HEK293 (cell line): Measurements from ENCODE around the gene FKBP7.

ENCODE experiments used
- CTCF ChIA-PET: fragments of 350-600 bp; formaldehyde crosslinking; extraction: SDS; loops from one replicate; lab custom pipeline; 2021; ENCODE audit warnings: antibody characterized with exemption; lab: Yijun Ruan, JAX
- POLR2A ChIA-PET: fragments of 300-600 bp; formaldehyde crosslinking; extraction: SDS; loops from one replicate; lab custom pipeline; 2020; ENCODE audit warnings: antibody characterized with exemption, inconsistent platforms; lab: Yijun Ruan, JAX
- H3K27ac ChIP-seq: fragments of 200-500 bp; sonication (Bioruptor generic); 2 replicates; pipeline ENCODE4 v1.5.1; 2014; ENCODE audit warnings: low read depth, low read length, control low read depth, inconsistent platforms; ENCODE audit errors: extremely low read depth
- H3K36me3 ChIP-seq, 2 experiments: fragments of 200-500 bp in 1 of 2; sonication (Bioruptor generic) in 1 of 2; 1 replicate in 1 of 2; 2 replicates in 1 of 2; pipeline ENCODE4 v1.5.1; 2014 to 2017; ENCODE audit warnings: inconsistent platforms in 2 of 2, low read length in 2 of 2; ENCODE audit not compliant: control insufficient read depth in 2 of 2, insufficient read depth in 1 of 2
- H3K4me1 ChIP-seq: fragments of 200-500 bp; sonication (Bioruptor generic); 2 replicates; pipeline ENCODE4 v1.5.1; 2014; ENCODE audit warnings: mild to moderate bottlenecking, low read length, inconsistent platforms; ENCODE audit not compliant: control insufficient read depth, insufficient read depth
- H3K4me3 ChIP-seq: 2 replicates; pipeline ENCODE4 v1.5.1; 2011; ENCODE audit warnings: low read depth, mild to moderate bottlenecking, control low read depth, low read length, moderate library complexity
- H3K9me3 ChIP-seq: fragments of 200-500 bp; sonication (Bioruptor generic); 2 replicates; pipeline ENCODE4 v1.5.1; 2014; ENCODE audit warnings: low read depth, low read length, inconsistent platforms; ENCODE audit not compliant: control insufficient read depth, insufficient read depth
- BCL6B ChIP-seq: fragments of 450-650 bp; formaldehyde crosslinking; IDR thresholded peaks from 2 replicates; pipeline ENCODE4 v1.5.1; 2017; ENCODE audit warnings: missing biosample characterization, missing genetic modification characterization
- HIC1 ChIP-seq: fragments of 450-650 bp; formaldehyde crosslinking; IDR thresholded peaks from 2 replicates; pipeline ENCODE4 v1.5.1; 2016; ENCODE audit warnings: missing biosample characterization, missing genetic modification characterization
- HOXA7 ChIP-seq: sonication (generic); formaldehyde crosslinking; IDR thresholded peaks from 2 replicates; pipeline ENCODE4 v1.8.1; 2022; ENCODE audit warnings: missing genetic modification reagents, borderline replicate concordance
- IKZF3 ChIP-seq: fragments of 450-650 bp; IDR thresholded peaks from 2 replicates; pipeline ENCODE4 v1.5.0; 2018; ENCODE audit warnings: missing biosample characterization, mild to moderate bottlenecking, missing genetic modification characterization, moderate library complexity
- KLF1 ChIP-seq: fragments of 450-650 bp; formaldehyde crosslinking; IDR thresholded peaks from 2 replicates; pipeline ENCODE4 v1.5.1; 2016; ENCODE audit warnings: missing biosample characterization, missing genetic modification characterization
- MEIS1 ChIP-seq: sonication (generic); formaldehyde crosslinking; IDR thresholded peaks from 2 replicates; pipeline ENCODE4 v1.8.1; 2022; ENCODE audit warnings: missing genetic modification reagents, mild to moderate bottlenecking, borderline replicate concordance
- PRDM4 ChIP-seq: fragments of 450-650 bp; formaldehyde crosslinking; IDR thresholded peaks from 2 replicates; pipeline ENCODE4 v1.5.1; 2017; ENCODE audit warnings: missing biosample characterization, missing genetic modification characterization
- SCRT1 ChIP-seq: fragments of 450-650 bp; formaldehyde crosslinking; IDR thresholded peaks from 2 replicates; pipeline ENCODE4 v1.5.1; 2016; ENCODE audit warnings: missing biosample characterization, missing genetic modification characterization, borderline replicate concordance
- TSHZ1 ChIP-seq: fragments of 450-650 bp; formaldehyde crosslinking; IDR thresholded peaks from 2 replicates; pipeline ENCODE4 v1.5.1; 2016; ENCODE audit warnings: missing biosample characterization, missing genetic modification characterization, borderline replicate concordance
- ZBTB20 ChIP-seq: fragments of 450-650 bp; formaldehyde crosslinking; IDR thresholded peaks from 2 replicates; pipeline ENCODE4 v1.5.1; 2016; ENCODE audit warnings: missing biosample characterization, missing genetic modification characterization
- ZBTB21 ChIP-seq: fragments of 450-650 bp; formaldehyde crosslinking; IDR thresholded peaks from 2 replicates; pipeline ENCODE4 v1.5.1; 2017; ENCODE audit warnings: missing biosample characterization, missing genetic modification characterization
- ZNF114 ChIP-seq: fragments of 450-650 bp; formaldehyde crosslinking; IDR thresholded peaks from 2 replicates; pipeline ENCODE4 v1.5.0; 2017; ENCODE audit warnings: missing biosample characterization, missing genetic modification characterization
- ZNF175 ChIP-seq: fragments of 450-650 bp; formaldehyde crosslinking; IDR thresholded peaks from 2 replicates; pipeline ENCODE4 v1.5.1; 2016; ENCODE audit warnings: missing biosample characterization, missing genetic modification characterization
- ZNF214 ChIP-seq: fragments of 450-650 bp; formaldehyde crosslinking; IDR thresholded peaks from 2 replicates; pipeline ENCODE4 v1.5.1; 2017; ENCODE audit warnings: missing biosample characterization, mild to moderate bottlenecking, missing genetic modification characterization, borderline replicate concordance
- ZNF423 ChIP-seq: fragments of 450-650 bp; formaldehyde crosslinking; IDR thresholded peaks from 2 replicates; pipeline ENCODE4 v1.5.1; 2016; ENCODE audit warnings: missing biosample characterization, missing genetic modification characterization
- ZNF433 ChIP-seq: fragments of 450-650 bp; formaldehyde crosslinking; IDR thresholded peaks from 2 replicates; pipeline ENCODE4 v1.5.1; 2016; ENCODE audit warnings: missing biosample characterization, missing genetic modification characterization, low read depth
- ZNF510 ChIP-seq: fragments of 450-650 bp; formaldehyde crosslinking; IDR thresholded peaks from 2 replicates; pipeline ENCODE4 v1.5.1; 2018; ENCODE audit warnings: mild to moderate bottlenecking, missing genetic modification characterization, missing biosample characterization; ENCODE audit not compliant: insufficient replicate concordance
- ZNF654 ChIP-seq: fragments of 450-650 bp; formaldehyde crosslinking; IDR thresholded peaks from 2 replicates; pipeline ENCODE4 v1.5.1; 2016; ENCODE audit warnings: low read depth, missing biosample characterization, missing genetic modification characterization
- ZNF768 ChIP-seq: fragments of 450-650 bp; formaldehyde crosslinking; IDR thresholded peaks from 2 replicates; pipeline ENCODE4 v1.5.1; 2018; ENCODE audit warnings: missing biosample characterization, mild to moderate bottlenecking, missing genetic modification characterization

Gene FKBP7

GRCh38 chr2:178457390-178457886, 21.0 kb downstream of the FKBP7 start:
- Histone ChIP-seq H3K4me3 (no peak overlapping the region), H3K9me3 (no peaks in the 10 kb centered on the region), H3K27ac (no peak overlapping the region), H3K36me3 (no peaks in the 10 kb centered on the region), H3K4me1 (0 out of 2 replicates have a peak, but pooled peaks cover 3% of the 10 kb centered on the region)
- TF ChIP-seq ZNF175 (tag by site-specific recombination): no peak
- no peak for TF ChIP-seq ZNF423 (tag by site-specific recombination)
- TF ChIP-seq BCL6B (tag by site-specific recombination): no peak
- TF ChIP-seq ZNF510: no peak
- no peak for TF ChIP-seq ZBTB21 (tag by site-specific recombination)
- no peak for TF ChIP-seq ZNF433 (tag by site-specific recombination)
- TF ChIP-seq PRDM4 (tag by site-specific recombination): no peak
- no peak for TF ChIP-seq ZBTB20 (tag by site-specific recombination)
- TF ChIP-seq ZNF214: no peak
- no peak for TF ChIP-seq ZNF114 (tag by site-specific recombination)
- TF ChIP-seq KLF1: no peak
- TF ChIP-seq IKZF3 (tag by site-specific recombination): no peak
- TF ChIP-seq ZNF768 (tag by site-specific recombination): no peak
- POLR2A ChIA-PET: no interaction called here
- CTCF ChIA-PET: no interaction called here

- H3K9me3 ChIP-seq: no peaks in the 10 kb centered on the region
- H3K36me3 ChIP-seq: no peaks in the 10 kb centered on the region
- CTCF ChIA-PET: no interaction called here
- H3K4me3 ChIP-seq: no peak overlapping the region
- TF ChIP-seq ZNF654 (tag by site-specific recombination): no peak
- no peak for TF ChIP-seq TSHZ1
- no peak for TF ChIP-seq MEIS1 (CRISPR knock-in tag)
- TF ChIP-seq SCRT1 (tag by site-specific recombination): no peak
- TF ChIP-seq HOXA7 (CRISPR knock-in tag): no peak
- no peak for TF ChIP-seq HIC1
- 0 out of 2 replicates have a peak, but pooled peaks cover 3% of the 10 kb centered on the region for H3K4me1 ChIP-seq
- POLR2A ChIA-PET: no interaction called here
- H3K27ac ChIP-seq: no peak overlapping the region
These were observed 22.5 kb downstream of the FKBP7 start for GRCh38 chr2:178455947-178456346.
